Ishikawa (cell line): ENCODE data around the gene SPECC1.

ENCODE experiments used
- CEBPB ChIP-seq: IDR thresholded peaks from 2 replicates; pipeline ENCODE4 v1.6.1; 2012
- CREB1 ChIP-seq: IDR thresholded peaks from 2 replicates; pipeline ENCODE4 v1.6.1; 2012; ENCODE audit warnings: low read depth
- EGR1 ChIP-seq: IDR thresholded peaks from 2 replicates; pipeline ENCODE4 v1.6.1; 2012
- EP300 ChIP-seq: IDR thresholded peaks from 2 replicates; pipeline ENCODE4 v1.6.1; 2012; ENCODE audit warnings: borderline replicate concordance
- FOXM1 ChIP-seq: IDR thresholded peaks from 2 replicates; pipeline ENCODE4 v1.6.1; 2012; ENCODE audit warnings: low read depth, borderline replicate concordance
- MAX ChIP-seq: IDR thresholded peaks from 2 replicates; pipeline ENCODE4 v1.6.1; 2012
- NFIC ChIP-seq: IDR thresholded peaks from 2 replicates; pipeline ENCODE4 v1.6.1; 2012
- RAD21 ChIP-seq: IDR thresholded peaks from 2 replicates; pipeline ENCODE4 v1.6.1; 2012; ENCODE audit warnings: low read depth
- REST ChIP-seq: IDR thresholded peaks from 2 replicates; pipeline ENCODE4 v1.6.1; 2012; ENCODE audit warnings: low read depth, mild to moderate bottlenecking
- TAF1 ChIP-seq: IDR thresholded peaks from 2 replicates; pipeline ENCODE4 v1.6.1; 2012; ENCODE audit warnings: low read depth, mild to moderate bottlenecking
- TCF12 ChIP-seq: IDR thresholded peaks from 2 replicates; pipeline ENCODE4 v1.6.1; 2012; ENCODE audit warnings: low read depth
- TEAD4 ChIP-seq: IDR thresholded peaks from 2 replicates; pipeline ENCODE4 v1.6.1; 2012
- USF1 ChIP-seq: IDR thresholded peaks from 2 replicates; pipeline ENCODE4 v1.6.1; 2012
- YY1 ChIP-seq: IDR thresholded peaks from 2 replicates; pipeline ENCODE4 v1.6.1; 2012; ENCODE audit warnings: low read depth
- ZBTB7A ChIP-seq: IDR thresholded peaks from 2 replicates; pipeline ENCODE4 v1.6.1; 2012; ENCODE audit warnings: low read depth

Gene SPECC1

GRCh38 chr17:19978805-19979211 lies 30.4 kb upstream of the SPECC1 start:
- TF ChIP-seq CREB1 (no peak), USF1 (no peak), TEAD4 (no peak), TCF12 (no peak), EP300 (no peak), EGR1 (no peak), NFIC (no peak), REST (no peak), TAF1 (no peak), FOXM1 (no peak)

- TF ChIP-seq USF1: no peak
- TF ChIP-seq NFIC: no peak
- TF ChIP-seq TEAD4: no peak
- no peak for TF ChIP-seq TAF1
- no peak for TF ChIP-seq REST
- no peak for TF ChIP-seq YY1
- no peak for TF ChIP-seq CEBPB
- TF ChIP-seq CREB1: no peak
- TF ChIP-seq EP300: no peak
- no peak for TF ChIP-seq EGR1
- no peak for TF ChIP-seq ZBTB7A
- TF ChIP-seq RAD21: no peak
- no peak for TF ChIP-seq MAX
- TF ChIP-seq TCF12: no peak
Measured at GRCh38 chr17:19979917-19980770, 29.0 kb upstream of the SPECC1 start.

DNA sequence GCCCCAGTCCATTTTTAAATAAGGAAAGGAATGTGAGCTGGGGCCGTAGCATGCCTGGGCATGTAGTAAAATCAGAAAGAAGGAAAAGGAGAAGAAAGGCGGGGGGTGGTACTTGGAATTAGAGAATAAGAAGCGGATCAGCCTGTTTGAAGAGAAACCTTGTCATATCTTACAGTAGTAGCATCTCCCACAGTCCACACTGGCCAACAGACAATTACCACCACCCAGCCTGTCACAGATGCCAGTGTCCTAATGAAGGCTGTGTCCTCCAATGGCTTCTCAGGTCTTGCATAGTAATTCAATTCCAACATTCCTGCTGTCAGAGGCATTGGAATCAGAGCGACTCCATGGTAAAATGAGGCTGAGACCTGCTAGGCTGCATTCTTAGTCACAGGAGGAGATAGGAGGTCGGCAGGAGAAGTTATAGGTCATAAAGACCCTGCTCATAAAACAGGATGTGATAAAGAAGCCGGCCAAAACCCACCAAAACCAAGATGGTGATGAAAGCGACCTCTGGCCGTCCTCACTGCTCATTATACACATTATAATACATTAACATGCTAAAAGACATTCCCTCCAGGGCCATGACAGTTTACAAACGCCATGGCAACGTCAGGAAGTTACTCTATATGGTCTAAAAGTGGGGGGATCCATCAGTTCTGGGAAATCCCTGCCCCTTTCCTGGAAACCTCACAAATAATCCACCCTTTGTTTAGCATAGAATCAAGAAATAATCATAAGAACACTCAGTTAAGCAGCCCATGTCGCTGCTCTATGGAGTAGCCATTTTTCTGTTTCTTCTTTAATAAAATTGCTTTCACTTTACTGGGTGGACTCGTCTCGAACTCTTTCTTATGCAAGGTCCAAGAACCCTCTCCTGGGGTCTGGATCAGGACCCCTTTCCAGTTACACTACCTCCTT lies 22.0 kb upstream of the SPECC1 start:
- TF ChIP-seq EGR1 (no peak), EP300 (no peak), ZBTB7A (no peak), NFIC (no peak), MAX (no peak), TCF12 (no peak), TAF1 (no peak), RAD21 (no peak), TEAD4 (no peak), CREB1 (no peak), CEBPB (no peak), FOXM1 (no peak), YY1 (no peak), USF1 (no peak), REST (no peak)
